Testis (tissue), 3 donors: ENCODE measurements around the gene CTU2. TPM values are rescaled to one million over a fixed set of nuclear protein-coding genes. Genes with fewer than 3 reads are reported as not detected.

ENCODE experiments used
- DNase-seq: peaks from one replicate; pipeline ENCODE4 v3.0.0-alpha.2; 2019
- H3K27ac ChIP-seq, 2 donors: fragments of 200-600 bp; sonication (generic); one replicate each; pipeline ENCODE4 v1.5.1; 2019
- H3K27me3 ChIP-seq: fragments of 200-600 bp; sonication (generic); one replicate; pipeline ENCODE4 v1.5.1; 2019
- H3K36me3 ChIP-seq: fragments of 200-600 bp; sonication (generic); one replicate; pipeline ENCODE4 v1.5.1; 2017; ENCODE audit warnings: low read depth; ENCODE audit errors: missing control alignments
- H3K4me1 ChIP-seq: fragments of 200-600 bp; sonication (generic); one replicate; pipeline ENCODE4 v1.5.1; 2019
- H3K4me3 ChIP-seq, 2 donors: fragments of 200-600 bp; sonication (generic); one replicate each; pipeline ENCODE4 v1.5.1; 2017 to 2019
- H3K9me3 ChIP-seq: fragments of 200-600 bp; sonication (generic); one replicate; pipeline ENCODE4 v1.5.1; 2017
- CTCF ChIP-seq, 3 experiments: fragments of 450-650 bp in 2 of 3; fragments of 200-600 bp in 1 of 3; sonication (generic) in 1 of 3; IDR thresholded peaks; one replicate each; pipeline ENCODE4 v1.5.1; 2016 to 2019; ENCODE audit warnings: antibody characterized with exemption in 3 of 3, mild to moderate bottlenecking in 2 of 3, moderate library complexity in 1 of 3
- POLR2A ChIP-seq: fragments of 450-650 bp; IDR thresholded peaks from one replicate; pipeline ENCODE4 v1.6.1; 2017; ENCODE audit warnings: antibody characterized with exemption, mild to moderate bottlenecking, moderate library complexity
- WGBS, 2 donors: methylation state at CpG; one replicate each; pipeline ENCODE4 v1.1.5; 2018; 5-methylcytosine and 5-hydroxymethylcytosine counted together
- intact Hi-C: fragments of 100-400 bp; cut with DNase I; formaldehyde crosslinking; loops from one replicate; pipeline ENCODE4 v1.15.1; 2023; ENCODE audit warnings: low total_unique reads
- polyA plus RNA-seq: library from polyadenylated mRNA; stranded (reverse); fragments of 350-450 nt; fragmentation: Illumina TruSeq; extraction: RNeasy Lipid Tissue Mini Kit (QIAGEN cat#74804); gene quantifications from one replicate; pipeline ENCODE4 v1.2.3, GENCODE V29; 2014; ENCODE audit warnings: low read depth, low replicate concordance; ENCODE audit not compliant: insufficient read depth
- total RNA-seq, 2 donors: library from RNA; depleted of rRNA; stranded (reverse); fragments of >200 nt; gene quantifications; one replicate each; pipeline ENCODE4 v1.2.3, GENCODE V29; 2016

CTU2 gene
- total and polyA plus RNA-seq, 3 donors from 2014 or later, result 19.8 to 25.4 (median 24.8) TPM

- H3K36me3 ChIP-seq, result no peaks in the 10 kb centered on the region
- no peak for DNase-seq
- no peak for TF ChIP-seq POLR2A
- no peak for TF ChIP-seq CTCF (IDR thresholded peaks at IDR 0.05)
- no peaks in the 10 kb centered on the region for H3K27me3 ChIP-seq
- no peak overlapping the region for H3K4me3 ChIP-seq
- no peaks in the 10 kb centered on the region for H3K4me1 ChIP-seq
- H3K9me3 ChIP-seq, result no peaks in the 10 kb centered on the region
- intact Hi-C loops, result no loop called here
- no peak overlapping the region for H3K27ac ChIP-seq
- WGBS, 2 donors, result 93 to 98% methylated on average over 13 to 17 of the region's 17 CpGs
Observed at GRCh38 chr16:88723911-88724310, 17.6 kb downstream of the CTU2 start.

GRCh38 chr16:88724855-88725555, 18.7 kb downstream of the CTU2 start:
- 85 to 86% methylated on average over 17 to 31 of the region's 31 CpGs for WGBS, 2 donors
- Histone ChIP-seq H3K4me3 (no peak overlapping the region), H3K9me3 (no peaks in the 10 kb centered on the region), H3K27me3 (no peaks in the 10 kb centered on the region), H3K27ac (no peak overlapping the region), H3K36me3 (no peaks in the 10 kb centered on the region), H3K4me1 (no peaks in the 10 kb centered on the region)
- DNase-seq, result no peak
- TF ChIP-seq POLR2A, result no peak
- TF ChIP-seq CTCF (IDR thresholded peaks at IDR 0.05), result no peak
- intact Hi-C loops, result no loop called here

GRCh38 chr16:88725609-88726407, 19.5 kb downstream of the CTU2 start:
- Histone ChIP-seq H3K9me3 (no peaks in the 10 kb centered on the region), H3K27me3 (no peaks in the 10 kb centered on the region), H3K27ac (no peak overlapping the region), H3K4me3 (no peak overlapping the region), H3K4me1 (no peaks in the 10 kb centered on the region), H3K36me3 (no peaks in the 10 kb centered on the region)
- intact Hi-C loops, result no loop called here
- no peak for DNase-seq
- TF ChIP-seq POLR2A (no peak), CTCF (IDR thresholded peaks at IDR 0.05) (no peak)
- WGBS, 2 donors, result 81 to 86% methylated on average over 6 to 32 of the region's 32 CpGs

- Histone ChIP-seq H3K9me3 (no peaks in the 10 kb centered on the region), H3K27me3 (no peaks in the 10 kb centered on the region), H3K4me3 (no peak overlapping the region), H3K27ac (no peak overlapping the region), H3K4me1 (no peaks in the 10 kb centered on the region), H3K36me3 (no peaks in the 10 kb centered on the region)
- TF ChIP-seq CTCF (IDR thresholded peaks at IDR 0.05) (no peak), POLR2A (no peak)
- intact Hi-C loops, result no loop called here
- no peak for DNase-seq
- WGBS, 2 donors, result 83 to 90% methylated on average over 8 to 14 of the region's 17 CpGs
Observed at GRCh38 chr16:88726408-88726749, 20.1 kb downstream of the CTU2 start.
